Activated CD4-positive, alpha-beta T cell treated with anti-CD3 and anti-CD28 coated beads, Interleukin-2, amount 50 U/mL, for 24 hours (primary cell): ENCODE data around the gene FASTK.
A peak's percentile ranks its signal among the peaks of the same experiment; 100 is the strongest.

Experiments
- DNase-seq, 2 donors: peaks; one replicate each; pipeline ENCODE4 v3.0.0-alpha.2; 2020; ENCODE audit warnings: low read depth in 1 of 2, low spot score in 1 of 2

The FASTK gene

DNA sequence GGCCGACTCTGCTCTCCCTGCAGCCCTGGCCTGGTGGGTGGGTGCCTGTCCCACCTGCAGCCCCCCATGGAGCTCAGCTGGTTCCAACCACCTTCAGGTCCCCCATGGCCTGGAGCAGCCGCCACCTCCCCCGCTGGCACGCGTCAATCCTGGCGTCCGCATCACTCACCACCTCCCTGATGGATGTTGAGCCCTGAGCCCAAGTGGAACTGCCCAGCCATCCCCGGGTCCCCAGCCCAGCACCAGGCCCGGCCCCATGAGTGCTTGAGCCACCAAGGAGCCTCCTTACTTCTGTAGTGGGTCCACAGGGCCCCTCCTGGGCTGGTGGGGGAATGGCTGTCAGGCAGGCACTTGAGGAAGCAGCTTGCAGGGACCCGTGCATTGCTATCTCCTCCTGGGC is 20.3 kb upstream of the FASTK start:
- DNase-seq = no peak

DNA sequence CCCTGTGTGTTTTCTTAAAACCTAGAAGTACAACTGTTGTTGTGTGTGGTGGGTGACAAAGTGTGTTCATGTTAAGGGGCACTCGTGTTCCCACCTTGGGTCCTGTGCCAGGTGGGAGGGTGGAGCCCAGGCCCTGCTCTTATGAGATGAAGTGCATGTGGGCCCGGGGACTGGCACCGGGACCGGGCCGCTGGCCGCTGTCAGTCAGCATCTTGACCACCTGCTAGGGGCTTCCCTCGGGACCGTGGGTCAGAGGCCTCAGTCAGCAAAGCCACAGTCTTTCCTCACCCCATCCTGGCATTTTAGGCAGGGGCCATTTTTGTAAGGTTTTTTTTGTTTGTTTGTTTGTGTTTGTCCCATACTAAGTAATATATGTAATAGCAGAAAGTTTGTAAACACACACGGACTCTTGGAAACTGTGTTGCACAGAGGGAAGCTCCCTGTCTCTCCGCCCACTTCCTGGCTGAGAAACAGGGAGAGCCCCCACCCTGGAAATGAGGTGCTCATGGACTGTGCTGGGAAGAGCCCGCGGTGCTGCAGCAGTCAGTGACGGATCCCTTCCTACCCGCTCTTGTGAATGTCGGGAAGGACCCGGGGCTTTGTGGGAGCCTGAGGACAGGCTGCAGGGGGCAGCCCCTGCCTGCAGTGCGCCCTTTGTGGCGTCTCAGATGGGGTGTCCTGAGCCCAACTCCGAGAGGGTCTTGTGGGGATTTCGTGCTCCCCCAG is 19.0 kb upstream of the FASTK start:
- DNase-seq = no peak

DNA sequence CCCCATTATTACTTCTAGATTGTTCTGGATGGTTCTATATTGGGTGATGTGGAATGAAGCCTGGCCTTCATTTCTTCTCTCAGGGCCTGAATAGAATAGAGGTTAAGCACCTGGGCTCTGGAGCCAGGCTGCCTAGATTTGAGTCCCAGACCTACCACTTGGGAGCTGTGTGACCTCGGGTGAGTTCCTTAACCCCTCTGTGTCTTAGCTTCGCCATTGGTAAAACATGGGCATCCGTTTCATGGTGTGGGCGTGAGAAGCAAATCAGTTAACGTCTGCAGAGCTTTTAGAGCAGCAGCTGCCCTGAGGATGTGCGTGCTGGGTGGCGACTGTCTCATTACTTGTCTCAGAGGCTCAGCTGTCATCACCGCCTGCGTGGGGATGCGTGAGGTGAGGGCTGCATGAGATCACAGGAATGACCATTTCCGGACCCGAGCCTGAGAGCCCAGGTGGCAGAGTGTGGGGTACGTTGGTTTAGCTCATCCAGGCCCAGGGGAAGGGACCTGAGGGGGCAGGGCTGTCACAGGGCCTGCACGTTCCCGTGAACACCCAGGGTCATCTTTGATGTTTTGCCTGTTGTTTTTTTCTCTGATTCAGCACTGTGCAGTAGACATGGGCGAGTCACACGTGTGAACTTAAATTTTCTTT is 15.3 kb upstream of the FASTK start:
- no peak for DNase-seq

DNA sequence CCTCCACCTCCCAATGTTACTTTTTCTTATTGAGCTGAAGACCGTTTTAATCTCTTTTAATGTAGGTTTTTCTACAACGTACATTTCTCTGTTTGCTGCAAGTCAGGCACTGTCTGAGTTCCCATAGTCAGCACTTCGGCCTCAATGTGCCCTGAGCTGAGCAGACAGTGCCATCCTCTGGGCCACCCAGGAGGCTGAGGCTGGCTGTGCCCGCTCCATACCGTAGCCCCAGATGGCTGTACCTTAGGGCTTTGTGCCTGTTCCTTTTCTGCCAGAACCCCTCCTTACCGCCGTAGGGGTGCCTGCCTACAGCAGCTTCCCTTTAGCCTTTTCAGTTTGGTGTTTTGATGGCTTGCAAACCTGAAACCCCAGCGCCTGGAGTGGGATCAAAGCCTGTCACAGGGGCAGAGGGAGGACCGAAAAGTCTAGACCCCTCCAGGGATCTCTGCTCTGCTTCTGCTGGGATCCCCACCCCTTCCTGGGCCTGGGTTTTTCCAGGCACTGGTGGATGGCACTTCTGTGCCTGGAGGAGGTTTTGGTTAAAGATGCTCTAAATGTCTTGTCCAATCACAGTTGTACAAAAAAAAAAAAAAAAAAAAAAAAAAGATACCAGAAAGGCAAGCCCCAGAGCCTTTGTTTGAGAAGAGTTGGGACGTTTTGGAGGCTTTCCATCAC is 14.7 kb upstream of the FASTK start:
- no peak for DNase-seq

DNA sequence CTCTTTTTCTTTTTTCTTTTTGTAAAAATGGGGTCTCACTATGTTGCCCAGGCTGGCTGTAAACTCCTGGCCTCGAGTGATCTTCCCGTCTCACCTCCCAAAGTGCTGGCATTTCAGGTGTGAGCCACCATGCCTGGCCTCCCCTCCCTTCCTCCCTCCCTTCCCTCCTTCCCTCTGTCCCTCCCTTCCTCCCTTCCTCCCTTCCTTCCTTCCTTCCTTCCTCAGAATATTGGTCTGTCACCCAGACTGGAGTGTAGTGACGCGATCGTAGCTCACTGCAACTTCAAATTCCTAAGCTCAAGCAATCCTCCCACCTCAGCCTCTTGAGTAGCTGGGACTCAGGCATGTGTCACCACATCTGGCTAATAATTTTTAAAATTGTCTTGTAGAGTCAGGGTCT is 14.1 kb upstream of the FASTK start:
- no peak for DNase-seq

DNA sequence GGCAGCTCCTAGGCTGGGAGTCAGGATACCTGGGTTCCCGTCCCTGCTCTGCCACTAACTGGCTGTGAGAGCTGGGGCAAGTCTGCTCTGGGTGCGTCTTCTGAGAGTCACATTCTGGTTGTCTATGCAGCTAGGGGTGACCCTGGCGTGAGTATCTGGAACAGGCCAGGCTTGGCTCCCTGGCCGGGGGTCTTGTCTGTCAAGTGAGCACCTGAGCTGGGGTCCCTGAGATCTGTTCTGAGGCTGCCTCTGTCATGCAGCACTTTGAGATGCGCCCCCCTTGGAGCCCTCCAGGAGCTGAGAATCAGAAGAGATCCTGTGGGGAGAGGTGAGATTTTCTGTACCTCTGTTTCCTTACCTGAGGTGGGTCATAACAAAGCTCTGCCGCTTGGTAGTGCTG is 13.1 kb upstream of the FASTK start:
- DNase-seq = no peak

DNA sequence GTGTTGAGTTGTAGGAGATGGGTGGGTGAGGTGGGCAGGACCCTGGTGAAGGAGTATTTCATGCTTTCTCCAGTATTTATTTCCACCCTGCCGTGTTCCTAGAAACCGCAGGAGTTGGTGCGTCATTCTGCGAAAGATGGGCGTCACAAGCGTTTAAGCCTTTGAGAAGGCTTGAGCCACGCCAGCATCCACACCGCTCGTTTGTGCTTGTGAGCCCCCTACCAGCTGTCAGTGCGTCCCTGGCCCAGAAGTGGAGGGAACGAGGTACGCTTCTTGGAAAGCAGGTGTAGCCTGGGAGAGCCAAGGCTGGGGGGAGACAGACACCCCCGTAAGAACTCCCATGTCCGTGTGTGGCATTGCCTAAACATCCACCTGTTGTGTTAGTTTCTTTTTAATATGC is 11.4 kb upstream of the FASTK start:
- DNase-seq = no peak

DNA sequence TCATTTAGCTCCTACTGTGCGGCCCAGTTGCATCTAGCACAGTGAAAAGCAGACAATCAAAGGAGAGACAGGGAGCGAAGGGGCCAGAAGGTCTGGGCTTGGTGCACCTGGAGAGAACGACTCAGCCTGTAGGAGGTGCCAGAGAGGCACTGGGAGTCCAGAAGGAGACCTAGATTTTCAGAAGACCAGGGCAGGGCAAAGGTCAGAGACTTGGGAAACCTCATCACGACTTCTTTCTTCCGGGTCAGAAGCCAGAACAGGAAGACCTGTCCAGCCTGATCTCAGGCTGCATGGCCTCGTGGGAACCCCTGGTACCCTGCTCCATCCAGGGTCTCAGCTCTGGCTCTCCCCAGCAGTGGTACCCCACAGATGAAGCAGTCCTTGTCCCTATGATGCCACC is 10.8 kb upstream of the FASTK start:
- no peak for DNase-seq

DNA sequence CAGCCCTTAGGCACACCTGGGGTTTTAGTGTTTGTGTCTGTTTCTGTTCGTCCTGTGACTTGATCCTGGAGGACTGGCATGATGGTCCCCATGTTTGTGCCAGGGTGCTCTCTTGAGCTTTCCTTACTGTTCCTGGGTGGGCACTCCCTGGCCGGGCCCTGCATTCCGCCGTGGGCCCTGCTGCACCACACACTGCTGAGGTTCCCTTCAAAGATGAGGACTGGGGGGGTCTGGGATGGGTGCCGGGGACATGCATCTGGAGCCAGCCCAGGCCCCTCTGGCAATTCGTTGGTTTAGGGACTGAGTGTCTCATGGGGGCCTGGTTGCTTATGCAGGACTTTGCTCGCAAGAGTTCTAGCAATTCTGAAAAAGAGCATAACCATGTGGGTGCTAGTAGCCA is 10.4 kb upstream of the FASTK start:
- DNase-seq = no peak

DNA sequence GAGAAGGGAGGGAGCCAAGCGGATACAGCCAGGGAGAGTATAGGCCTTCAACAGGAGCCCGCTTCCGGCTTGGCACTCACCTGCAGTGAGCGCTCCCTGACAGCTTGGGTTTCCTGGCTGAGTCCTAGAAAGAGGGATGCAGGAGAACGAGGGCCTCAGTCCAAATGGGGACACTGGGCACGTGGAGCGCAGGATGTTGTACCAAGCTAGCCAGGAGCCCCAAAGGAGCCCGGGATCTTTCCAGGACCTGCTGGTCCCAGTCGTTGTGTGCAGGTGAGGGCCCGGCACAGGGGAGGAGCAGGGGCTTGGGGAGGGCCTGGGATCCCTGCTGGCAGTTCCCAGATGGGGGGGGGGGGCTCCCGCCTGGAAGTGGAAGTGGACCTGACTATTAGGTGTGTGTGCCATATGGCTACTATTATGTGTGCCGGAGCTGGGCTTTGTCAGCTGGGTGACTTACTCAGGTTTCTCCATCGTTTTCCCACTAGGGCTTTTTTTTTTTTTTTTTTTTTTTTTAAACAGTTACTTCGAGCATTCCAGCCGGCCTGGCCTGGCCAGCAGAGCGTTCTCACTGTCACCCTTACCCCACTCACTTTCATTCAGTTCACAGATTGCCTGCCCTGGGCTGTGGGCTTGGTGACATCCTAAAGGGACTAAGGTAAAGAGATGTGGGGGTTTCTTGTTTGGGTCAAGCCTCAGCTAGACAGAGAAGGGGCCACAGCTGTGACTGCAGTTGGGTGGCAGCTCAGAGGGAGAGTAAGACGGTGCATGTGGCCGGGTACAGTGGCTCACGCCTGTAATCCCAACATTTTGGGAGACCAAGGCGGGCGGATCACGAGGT is 9.5 kb upstream of the FASTK start:
- DNase-seq = no peak

DNA sequence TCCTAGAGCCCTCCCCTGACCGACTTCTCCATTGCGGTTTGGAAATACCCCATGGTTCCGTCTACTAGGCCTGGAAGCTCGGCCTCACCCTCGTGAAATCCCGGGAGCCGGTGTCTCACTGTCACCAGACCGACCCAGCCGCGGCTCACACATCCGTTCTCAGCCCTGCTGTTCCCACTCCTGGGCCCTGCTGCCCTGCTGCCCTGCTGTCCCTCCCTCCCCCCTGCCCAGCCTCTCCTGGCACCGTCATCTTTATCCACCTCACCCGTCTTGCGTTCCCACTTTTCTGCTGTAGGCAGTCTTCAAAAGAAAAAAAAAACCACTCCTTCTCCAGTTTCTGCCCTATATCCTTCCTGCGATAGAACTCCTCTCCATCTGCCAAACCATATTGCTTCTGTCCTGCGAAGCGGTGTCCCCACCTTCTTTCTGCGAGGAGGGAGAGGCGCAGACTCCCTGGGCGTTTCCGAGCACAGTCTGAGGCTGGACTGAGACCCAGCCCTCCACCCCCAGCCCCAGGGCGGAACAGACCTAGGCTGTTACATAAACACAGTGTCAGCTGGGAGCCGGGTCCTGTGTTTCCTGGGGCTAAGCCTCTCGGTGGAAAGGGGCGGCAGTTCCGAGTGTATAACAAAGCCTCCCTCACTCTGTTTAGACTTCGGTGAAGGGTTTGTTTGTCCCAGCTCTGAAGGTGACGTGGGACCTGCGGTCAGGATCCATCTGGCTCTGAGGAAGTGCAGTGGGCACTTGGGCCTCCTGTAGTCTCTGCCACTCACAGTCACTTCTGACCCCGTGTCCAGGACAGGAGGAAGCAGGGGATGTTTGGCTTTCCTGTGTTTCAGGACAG is 8.5 kb upstream of the FASTK start:
- no peak for DNase-seq

DNA sequence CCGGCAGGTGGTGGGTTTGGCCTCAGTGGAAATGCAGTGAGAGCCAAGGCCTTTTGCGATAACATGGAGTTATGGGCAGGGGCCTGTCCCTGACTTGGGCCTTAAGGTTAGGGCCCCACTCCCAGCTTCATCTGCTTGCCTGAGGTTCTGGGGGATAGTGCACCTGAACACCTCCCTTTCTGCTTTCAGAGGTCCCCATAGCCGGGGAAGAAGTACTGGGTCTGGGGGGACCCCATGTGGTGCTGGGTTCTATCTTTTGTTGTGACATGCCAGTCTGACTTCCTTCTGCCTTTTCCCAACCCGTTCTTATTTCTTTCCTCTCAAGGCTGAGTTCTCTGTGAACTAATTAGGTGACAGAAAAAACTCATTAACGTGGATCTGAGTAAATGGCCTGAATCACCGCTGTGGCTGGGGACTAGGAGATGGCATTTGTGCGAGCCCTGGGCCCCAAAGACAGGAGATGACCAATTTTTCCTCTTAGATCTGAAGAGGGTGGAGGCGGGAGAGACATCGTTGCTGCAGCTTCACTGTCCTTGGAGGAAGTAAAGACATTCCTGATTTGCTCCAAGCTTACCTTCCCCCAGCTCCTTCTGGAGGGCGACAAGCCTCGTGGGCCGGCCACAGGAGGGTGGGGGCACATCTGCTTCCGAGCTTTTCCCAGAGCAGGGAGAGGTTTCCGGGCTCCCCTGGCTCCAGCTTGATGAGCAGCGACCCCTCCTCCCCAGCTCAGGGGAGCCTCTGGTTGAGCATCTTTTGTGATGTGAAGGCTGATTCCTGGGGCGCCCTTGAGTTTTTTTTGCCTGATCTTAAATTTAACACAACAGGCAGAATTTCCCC is 7.6 kb upstream of the FASTK start:
- DNase-seq = no peak

DNA sequence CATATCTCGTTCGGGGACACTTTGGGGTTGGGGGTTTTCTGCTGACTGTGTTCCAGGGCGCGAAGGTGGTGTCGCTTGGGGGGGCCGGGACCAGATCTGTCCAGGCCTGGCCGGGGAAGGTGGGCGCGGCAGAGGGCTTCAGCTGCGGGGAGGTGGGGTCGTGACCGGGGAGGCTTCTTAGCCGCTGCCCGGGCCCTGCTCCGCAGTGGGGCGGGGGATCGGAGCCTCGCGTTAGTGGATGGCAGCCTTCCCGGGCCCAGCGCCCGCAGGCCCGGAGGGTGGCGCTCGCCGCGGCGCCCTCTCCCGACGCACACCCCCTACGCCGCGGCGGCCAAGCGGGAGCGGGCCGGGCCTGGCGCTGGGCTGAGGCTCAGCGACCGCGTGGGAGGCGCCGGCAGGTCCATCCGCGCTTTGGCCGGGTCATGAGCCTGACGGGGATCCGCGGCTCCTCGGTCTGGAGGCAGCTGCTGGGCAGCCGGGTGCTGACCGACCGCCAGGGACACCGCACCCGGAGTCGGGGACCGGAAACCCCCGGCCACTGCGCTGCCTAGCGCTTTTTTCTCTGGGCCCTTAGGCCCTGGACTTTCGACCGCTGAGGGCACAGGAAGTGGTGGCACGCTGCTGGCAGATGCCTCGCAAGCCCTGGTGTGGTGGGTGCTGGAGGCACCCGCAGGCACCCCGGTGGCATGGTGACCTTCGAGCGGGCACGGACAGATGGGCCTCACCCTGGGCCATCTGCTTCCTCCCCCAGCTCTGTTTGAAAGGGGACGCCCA is 6.8 kb upstream of the FASTK start:
- no peak for DNase-seq

DNA sequence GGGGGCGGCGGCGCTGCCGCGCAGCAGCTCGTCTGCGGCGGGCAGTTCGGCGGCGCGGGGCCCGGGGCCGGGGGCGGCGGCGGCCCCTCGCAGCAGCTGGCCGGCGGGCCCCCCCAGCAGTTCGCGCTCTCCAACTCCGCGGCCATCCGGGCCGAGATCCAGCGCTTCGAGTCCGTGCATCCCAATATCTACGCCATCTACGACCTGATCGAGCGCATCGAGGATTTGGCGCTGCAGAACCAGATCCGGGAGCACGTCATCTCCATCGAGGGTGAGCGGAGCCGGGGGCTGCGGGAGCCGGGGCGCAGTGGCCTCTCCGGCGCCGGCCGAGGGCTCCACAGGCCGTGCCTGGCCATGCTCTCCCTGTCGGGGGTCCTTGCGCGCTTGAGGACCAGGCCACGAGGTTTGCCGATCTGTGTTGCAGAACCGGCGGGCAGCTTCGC is 6.2 kb upstream of the FASTK start:
- no peak for DNase-seq

DNA sequence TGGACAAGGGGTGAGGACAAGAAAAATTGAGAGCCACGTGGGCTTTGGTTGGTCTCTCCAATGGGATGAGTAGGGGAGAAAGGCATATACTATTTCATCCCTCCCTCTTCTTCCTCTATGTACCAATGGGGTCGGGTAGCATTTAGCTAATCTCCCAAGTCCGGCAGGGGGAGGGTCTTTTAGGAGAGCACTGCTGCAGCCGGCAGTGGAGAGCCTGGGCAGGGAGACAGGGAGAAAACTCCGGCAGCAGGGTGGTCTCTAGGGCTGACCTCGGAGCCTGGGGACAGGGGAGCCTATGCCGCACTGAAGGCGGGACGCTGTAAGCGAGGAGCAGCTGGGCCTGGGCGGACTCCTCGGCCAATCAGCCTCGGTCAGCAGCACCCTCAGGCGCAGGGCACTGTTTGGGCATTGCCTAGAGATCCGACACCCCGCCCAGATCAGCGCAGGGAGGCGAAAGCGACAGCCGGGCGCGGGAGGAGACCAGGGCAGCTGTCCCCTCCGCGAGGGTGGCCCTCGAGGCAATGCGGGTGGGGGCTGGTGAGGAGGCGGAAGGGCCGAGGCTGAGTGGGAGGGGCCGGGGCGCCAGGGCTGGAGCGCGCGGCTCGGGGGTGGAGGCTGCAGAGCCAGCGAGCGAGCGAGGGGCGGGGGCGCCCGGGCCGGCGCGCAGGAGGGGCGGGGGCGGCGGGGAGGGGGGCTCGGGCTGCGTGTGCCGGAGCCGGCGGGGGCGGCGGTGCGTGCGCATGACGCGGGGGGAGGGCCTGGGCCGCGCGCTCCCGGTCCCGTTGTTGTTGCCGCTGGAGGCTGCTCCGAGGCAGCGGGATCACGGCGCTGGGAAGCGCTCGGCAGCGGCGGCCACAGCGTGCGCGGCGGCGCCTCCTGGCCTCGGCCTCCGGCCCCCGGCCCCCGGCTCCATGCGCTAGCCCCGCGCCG is 5.3 kb upstream of the FASTK start, which contains the start of gene AGAP3:
Gene AGAP3 (plus strand): TSS at position 785 of the 930 bp plus-strand sequence. CDS start 267 bp downstream, outside the sequence.
- DNase-seq = peak in 1 of 2 donors; percentile 28

DNA sequence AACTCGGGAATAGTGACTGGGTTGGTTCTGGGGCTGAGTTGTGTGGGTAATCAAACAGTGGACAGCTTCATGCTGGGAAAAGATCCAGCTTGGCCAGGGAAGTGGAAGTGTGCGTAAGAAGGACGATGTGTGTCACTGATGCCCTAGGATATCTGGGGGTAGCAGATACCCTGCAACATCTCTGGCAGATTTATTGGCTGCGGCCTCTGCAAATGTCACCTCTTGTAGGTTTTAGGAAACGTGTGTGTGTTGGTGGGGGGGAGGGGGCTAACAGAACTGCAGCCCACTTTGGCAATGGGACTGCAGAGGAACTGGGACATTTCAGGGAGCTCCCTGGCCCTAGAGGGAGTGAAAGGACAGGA is 4.7 kb upstream of the FASTK start:
- no peak for DNase-seq

DNA sequence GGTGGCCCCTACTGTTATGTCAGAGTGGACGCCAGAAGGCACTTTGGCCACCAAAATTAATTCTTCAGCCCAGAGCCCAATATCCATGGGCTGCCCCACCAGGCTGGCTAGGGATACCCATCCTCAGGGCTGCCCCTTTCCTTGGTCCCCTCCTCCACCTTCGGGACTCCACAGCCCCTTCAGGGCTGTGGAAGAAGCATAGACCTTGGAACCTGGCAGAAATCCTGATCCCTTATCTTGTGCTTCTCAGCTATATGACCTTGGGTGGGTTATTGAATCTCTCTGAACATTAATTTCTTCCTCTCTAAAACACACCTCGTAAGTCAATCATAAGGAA is 3.2 kb upstream of the FASTK start:
- no peak for DNase-seq
